ENCODE results near the gene CCR1.

DNA sequence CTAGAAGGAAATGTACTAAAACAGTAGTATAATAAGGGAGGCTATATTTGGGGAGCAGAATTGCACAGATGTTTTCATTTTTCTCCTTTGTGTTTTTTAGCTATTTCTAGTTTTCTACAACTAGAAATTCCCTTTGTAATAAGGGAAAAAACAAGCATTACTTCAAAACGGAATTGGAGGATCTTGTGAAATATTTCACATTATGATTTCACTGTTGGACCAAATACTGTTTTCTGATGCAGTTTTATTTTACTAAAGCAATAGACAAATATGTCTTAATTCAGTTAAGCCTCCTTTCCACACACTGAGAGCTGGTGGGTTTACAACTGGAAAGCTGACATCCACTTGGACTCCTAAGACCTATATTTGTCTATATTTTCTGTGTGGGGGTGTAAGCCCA is 7.3 kb downstream of the CCR1 start:
- no peak for TF ChIP-seq MEIS2 (CRISPR knock-in tag; IDR thresholded peaks at IDR 0.05)
- no peak for TF ChIP-seq IRX3 (CRISPR knock-in tag; IDR thresholded peaks at IDR 0.05; ENCODE audit: borderline replicate concordance, low read depth)
